ENCODE data around the gene DNTT. TPM values are rescaled to one million over a fixed set of nuclear protein-coding genes. Genes with fewer than 3 reads are reported as not detected.

DNTT gene
- total and polyA plus RNA-seq, 9 of the 15 experiments (the other 6 are each of a cell fraction or from before 2014, with no cell fraction given) = not detected

DNA sequence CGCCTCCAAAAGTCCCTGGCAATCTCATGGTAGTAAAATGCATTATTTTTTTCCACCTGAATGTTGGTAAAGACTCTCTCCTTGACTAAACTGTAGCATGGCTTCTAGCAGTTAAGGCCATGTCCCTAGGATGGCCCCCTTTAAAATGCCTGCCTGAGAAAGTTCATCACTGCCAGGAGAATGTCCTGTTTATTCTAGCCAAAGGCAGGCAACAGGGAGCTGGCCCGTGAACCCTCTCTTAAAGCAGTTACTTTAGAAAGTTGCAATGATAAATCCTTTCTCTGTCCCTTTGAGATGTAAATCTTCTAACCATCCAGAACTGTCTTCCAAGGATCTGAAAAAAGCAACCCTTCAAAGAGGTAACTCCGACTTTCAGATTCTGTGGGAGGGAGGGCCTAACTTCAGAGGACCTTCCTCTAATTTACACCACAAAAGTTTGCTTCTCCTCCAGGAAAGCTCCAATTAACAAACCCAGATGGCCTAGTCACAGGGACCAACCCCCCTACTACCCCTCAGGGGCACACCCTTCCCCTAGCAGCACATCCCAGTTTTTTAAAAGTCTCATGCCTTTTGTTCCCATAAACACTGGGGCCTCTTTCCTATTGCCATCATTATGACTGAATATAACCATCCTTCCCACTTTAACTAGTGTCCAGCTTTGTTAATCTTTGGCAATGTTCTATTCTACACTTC, 5.5 kb downstream of the DNTT start (continued):
- TF ChIP-seq IRF2 (CRISPR knock-in tag; IDR thresholded peaks at IDR 0.05) = no peak
- no peak for TF ChIP-seq PURB (CRISPR knock-in tag; IDR thresholded peaks at IDR 0.05; ENCODE audit: low read depth)
- no peak for TF ChIP-seq PCBP1 (IDR thresholded peaks at IDR 0.05; ENCODE audit: low read depth, low read length, poor library complexity, severe bottlenecking)
- no peak for TF ChIP-seq ZZZ3 (IDR thresholded peaks at IDR 0.05)
- TF ChIP-seq HSF4 (CRISPR knock-in tag; IDR thresholded peaks at IDR 0.05; ENCODE audit: borderline replicate concordance) = no peak
- no peak for TF ChIP-seq NFXL1 (CRISPR knock-in tag; IDR thresholded peaks at IDR 0.05)

DNA sequence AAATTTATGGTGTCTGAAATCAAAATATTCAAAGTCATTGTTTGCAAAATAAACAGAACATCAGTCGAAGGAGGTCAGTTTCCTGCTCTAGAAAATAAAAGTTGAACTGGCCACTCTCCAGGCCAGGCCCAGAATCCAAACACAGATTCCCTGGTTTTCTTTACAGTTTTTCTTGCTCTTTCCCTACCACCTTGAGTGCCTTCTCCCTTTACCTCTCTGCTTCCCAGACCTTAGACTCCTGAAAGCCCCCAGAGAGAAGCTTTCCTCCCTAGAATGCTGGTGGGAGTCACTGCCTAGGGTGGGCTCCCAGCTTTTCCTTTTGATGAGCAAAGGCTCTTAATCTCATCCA, 6.1 kb downstream of the DNTT start:
- no peak for ATAC-seq
- in situ Hi-C loops (cut with MboI) (no loop called here), intact Hi-C loops (cut with micrococcal nuclease) (no loop called here)
- no peak for FAIRE-seq
- Histone ChIP-seq H3K4me1 (replicated peaks in 1 of 2; ENCODE audit: control insufficient read depth in 2 of 2, insufficient read depth in 2 of 2, low read length in 2 of 2) (no peaks in the 10 kb centered on the region), H3K9ac (ENCODE audit: insufficient read depth in 1 of 2, low read depth in 2 of 2, low read length in 2 of 2) (no peak overlapping the region), H3K27ac (ENCODE audit: extremely low read depth, low read depth, low read length) (no peak overlapping the region), H3K4me2 (ENCODE audit: insufficient read depth, low read length) (no peak overlapping the region), H3K79me2 (ENCODE audit: control insufficient read depth, insufficient read depth, low read length) (no peaks in the 10 kb centered on the region), H3K27me3 (ENCODE audit: control insufficient read depth in 2 of 2, insufficient read depth in 2 of 2, low read length in 2 of 2) (peaks cover 0 to 5% of the 10 kb centered on the region in 2 experiments; a peak in 3 of 5 replicates), H3K9me3 (replicated peaks; ENCODE audit: control insufficient read depth, insufficient read depth, low read depth, low read length) (no peaks in the 10 kb centered on the region), H3K4me3 (no peak overlapping the region), H2AFZ (ENCODE audit: low read depth, low read length) (no peak overlapping the region), H4K20me1 (replicated peaks; ENCODE audit: control insufficient read depth, insufficient read depth, low read length) (no peaks in the 10 kb centered on the region), H3K9me1 (ENCODE audit: control insufficient read depth, insufficient read depth, low read length) (no peaks in the 10 kb centered on the region), H3K36me3 (ENCODE audit: control insufficient read depth, insufficient read depth, low read length) (no peaks in the 10 kb centered on the region)
- ChIA-PET POLR2A (interaction anchor here (0.6 kb wide), 1 partner anchor 24 kb away, joined by 3 read pairs; no protein-coding TSS in a partner anchor), CTCF (ENCODE audit: low intra/inter-chr PET ratio) (no interaction called here)
- 0% methylated on average over 1 of the region's 1 CpG for WGBS (ENCODE audit: insufficient coverage, low coverage, missing lambda C conversion rate)
- no peak for DNase-seq (ENCODE audit: extremely low read depth in 1 of 4, low spot score in 3 of 4)
- no TSS peak for BruUV-seq (replicated peaks)
- TF ChIP-seq, protein P1, sequence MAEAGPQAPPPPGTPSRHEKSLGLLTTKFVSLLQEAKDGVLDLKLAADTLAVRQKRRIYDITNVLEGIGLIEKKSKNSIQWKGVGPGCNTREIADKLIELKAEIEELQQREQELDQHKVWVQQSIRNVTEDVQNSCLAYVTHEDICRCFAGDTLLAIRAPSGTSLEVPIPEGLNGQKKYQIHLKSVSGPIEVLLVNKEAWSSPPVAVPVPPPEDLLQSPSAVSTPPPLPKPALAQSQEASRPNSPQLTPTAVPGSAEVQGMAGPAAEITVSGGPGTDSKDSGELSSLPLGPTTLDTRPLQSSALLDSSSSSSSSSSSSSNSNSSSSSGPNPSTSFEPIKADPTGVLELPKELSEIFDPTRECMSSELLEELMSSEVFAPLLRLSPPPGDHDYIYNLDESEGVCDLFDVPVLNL (CRISPR knock-in tag; IDR thresholded peaks at IDR 0.05; ENCODE audit: low read depth) = no peak
- TF ChIP-seq ESRRA (IDR thresholded peaks at IDR 0.05; ENCODE audit: borderline replicate concordance, low read depth) (no peak), BRD9 (IDR thresholded peaks at IDR 0.05; ENCODE audit: low read depth, partially characterized antibody) (no peak), CTBP1 (IDR thresholded peaks at IDR 0.05; ENCODE audit: borderline replicate concordance) (no peak), DIDO1 (tag; IDR thresholded peaks at IDR 0.05; ENCODE audit: low read depth) (no peak), ZNF232 (CRISPR knock-in tag; IDR thresholded peaks at IDR 0.05) (no peak), POLR2H (tag; IDR thresholded peaks at IDR 0.05; ENCODE audit: low read depth) (no peak)
- TF ChIP-seq, protein P2, sequence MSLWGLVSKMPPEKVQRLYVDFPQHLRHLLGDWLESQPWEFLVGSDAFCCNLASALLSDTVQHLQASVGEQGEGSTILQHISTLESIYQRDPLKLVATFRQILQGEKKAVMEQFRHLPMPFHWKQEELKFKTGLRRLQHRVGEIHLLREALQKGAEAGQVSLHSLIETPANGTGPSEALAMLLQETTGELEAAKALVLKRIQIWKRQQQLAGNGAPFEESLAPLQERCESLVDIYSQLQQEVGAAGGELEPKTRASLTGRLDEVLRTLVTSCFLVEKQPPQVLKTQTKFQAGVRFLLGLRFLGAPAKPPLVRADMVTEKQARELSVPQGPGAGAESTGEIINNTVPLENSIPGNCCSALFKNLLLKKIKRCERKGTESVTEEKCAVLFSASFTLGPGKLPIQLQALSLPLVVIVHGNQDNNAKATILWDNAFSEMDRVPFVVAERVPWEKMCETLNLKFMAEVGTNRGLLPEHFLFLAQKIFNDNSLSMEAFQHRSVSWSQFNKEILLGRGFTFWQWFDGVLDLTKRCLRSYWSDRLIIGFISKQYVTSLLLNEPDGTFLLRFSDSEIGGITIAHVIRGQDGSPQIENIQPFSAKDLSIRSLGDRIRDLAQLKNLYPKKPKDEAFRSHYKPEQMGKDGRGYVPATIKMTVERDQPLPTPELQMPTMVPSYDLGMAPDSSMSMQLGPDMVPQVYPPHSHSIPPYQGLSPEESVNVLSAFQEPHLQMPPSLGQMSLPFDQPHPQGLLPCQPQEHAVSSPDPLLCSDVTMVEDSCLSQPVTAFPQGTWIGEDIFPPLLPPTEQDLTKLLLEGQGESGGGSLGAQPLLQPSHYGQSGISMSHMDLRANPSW (CRISPR knock-in tag; IDR thresholded peaks at IDR 0.05) = no peak
- TF ChIP-seq, protein P3, sequence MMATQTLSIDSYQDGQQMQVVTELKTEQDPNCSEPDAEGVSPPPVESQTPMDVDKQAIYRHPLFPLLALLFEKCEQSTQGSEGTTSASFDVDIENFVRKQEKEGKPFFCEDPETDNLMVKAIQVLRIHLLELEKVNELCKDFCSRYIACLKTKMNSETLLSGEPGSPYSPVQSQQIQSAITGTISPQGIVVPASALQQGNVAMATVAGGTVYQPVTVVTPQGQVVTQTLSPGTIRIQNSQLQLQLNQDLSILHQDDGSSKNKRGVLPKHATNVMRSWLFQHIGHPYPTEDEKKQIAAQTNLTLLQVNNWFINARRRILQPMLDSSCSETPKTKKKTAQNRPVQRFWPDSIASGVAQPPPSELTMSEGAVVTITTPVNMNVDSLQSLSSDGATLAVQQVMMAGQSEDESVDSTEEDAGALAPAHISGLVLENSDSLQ (IDR thresholded peaks at IDR 0.05) = no peak

All from K562 (cell line).